Spleen (tissue), 11 donors: ENCODE measurements around the gene CCDC69. TPM values are rescaled to one million over a fixed set of nuclear protein-coding genes. Genes with fewer than 3 reads are reported as not detected.
"Not testable (repeated sequence)": the region's sequence is repeated elsewhere in the genome, so short reads cannot be mapped to it uniquely, and the experiment has no call there.

Source experiments
- DNase-seq: peaks from one replicate; pipeline ENCODE4 v3.0.0-alpha.2; 2020
- H3K27ac ChIP-seq, 8 donors: fragments of 200-600 bp; sonication (generic) in 7 of 8; 1 replicate in 4 of 8; 2 replicates in 4 of 8; pipeline versions ENCODE4 v1.5.0 to v1.8.0; 2016 to 2021; ENCODE audit warnings: inconsistent platforms in 4 of 8, mild to moderate bottlenecking in 4 of 8, moderate library complexity in 1 of 8
- H3K27me3 ChIP-seq, 7 donors: fragments of 200-600 bp; sonication (generic) in 6 of 7; replicated peaks in 1 of 7; 1 replicate in 4 of 7; 2 replicates in 3 of 7; pipeline versions ENCODE4 v1.5.0 to v1.8.0; 2016 to 2021; ENCODE audit warnings: inconsistent platforms in 3 of 7, mild to moderate bottlenecking in 1 of 7
- H3K36me3 ChIP-seq, 6 donors: fragments of 200-600 bp; sonication (generic) in 5 of 6; 1 replicate in 4 of 6; 2 replicates in 2 of 6; pipeline versions ENCODE4 v1.5.0 to v1.8.0; 2016 to 2021; ENCODE audit warnings: inconsistent platforms in 2 of 6
- H3K4me1 ChIP-seq, 6 donors: fragments of 200-600 bp; sonication (generic) in 5 of 6; 1 replicate in 3 of 6; 2 replicates in 3 of 6; pipeline versions ENCODE4 v1.5.0 to v1.8.0; 2016 to 2021; ENCODE audit warnings: inconsistent platforms in 3 of 6
- H3K4me3 ChIP-seq, 8 donors: fragments of 200-600 bp; sonication (generic) in 7 of 8; 1 replicate in 4 of 8; 2 replicates in 4 of 8; pipeline versions ENCODE4 v1.5.0 to v1.8.0; 2016 to 2021; ENCODE audit warnings: inconsistent platforms in 4 of 8, mild to moderate bottlenecking in 4 of 8, moderate library complexity in 2 of 8
- H3K9me3 ChIP-seq, 8 donors: fragments of 200-600 bp; sonication (generic) in 7 of 8; 1 replicate in 4 of 8; 2 replicates in 4 of 8; pipeline versions ENCODE4 v1.5.0 to v1.8.0; 2016 to 2021; ENCODE audit warnings: inconsistent platforms in 4 of 8
- CTCF ChIP-seq, 11 experiments: fragments of 200-600 bp in 7 of 11; fragments of 450-650 bp in 4 of 11; sonication (generic) in 4 of 11; IDR thresholded peaks in 8 of 11; conservative IDR thresholded peaks in 3 of 11; 1 replicate in 7 of 11; 2 replicates in 4 of 11; pipeline versions ENCODE4 v1.4.0 to v1.8.0; 2016 to 2021; ENCODE audit warnings: antibody characterized with exemption in 11 of 11, inconsistent platforms in 4 of 11, mild to moderate bottlenecking in 1 of 11
- POLR2A ChIP-seq, 3 donors: fragments of 450-650 bp; IDR thresholded peaks; one replicate each; pipeline ENCODE4 v1.5.1; 2017; ENCODE audit warnings: antibody characterized with exemption in 3 of 3, mild to moderate bottlenecking in 1 of 3
- POLR2AphosphoS5 ChIP-seq, 3 donors: sonication (generic); formaldehyde crosslinking; IDR thresholded peaks; one replicate each; pipeline ENCODE4 v1.5.1; 2017; ENCODE audit warnings: antibody characterized with exemption in 3 of 3
- WGBS, 5 donors: extraction: QIAGEN DNeasy Blood & Tissue Kit in 3 of 5; methylation state at CpG; one replicate each; pipeline versions ENCODE4 v1.1.5 to v1.1.7; 2013 to 2018; 5-methylcytosine and 5-hydroxymethylcytosine counted together
- intact Hi-C: fragments of 100-400 bp; cut with DNase I; formaldehyde crosslinking; loops from one replicate; pipeline ENCODE4 v1.15.0; 2023; ENCODE audit warnings: low total_unique reads
- polyA plus RNA-seq, 3 donors: library from polyadenylated mRNA; stranded (reverse); fragments of 200-250 nt; gene quantifications; one replicate each; pipeline ENCODE4 v1.2.1, GENCODE V29; 2013
- total RNA-seq, 7 donors: library from RNA; depleted of rRNA in 3 of 7; stranded (reverse); fragments of >200 nt in 3 of 7; fragmentation: NEBNext Ultra II Directional in 4 of 7; extraction: Animal tissue kit (Norgen Biotek cat#: 25700) in 4 of 7; gene quantifications; one replicate each; pipeline versions ENCODE4 v1.1.0 to v1.2.1, GENCODE V29; 2016 to 2021
- donor health status: healthy with polysubstance abuse.
- donor health status: DM: no; HTN: no; CAD: no; lungs with moderate emphysema.
- donor health status: DM: no; HTN: no; CAD: no.
- donor health status: Bipolar disorder and iron deficiency.
- donor health status: healthy.
- donor health status: DM: no; HTN: no; CAD: no.
- donor health status: DM: yes; HTN: yes; CAD: no.

CCDC69 gene
- total and polyA plus RNA-seq, 10 donors: 37.7 to 145 (median 94.9) TPM

DNA sequence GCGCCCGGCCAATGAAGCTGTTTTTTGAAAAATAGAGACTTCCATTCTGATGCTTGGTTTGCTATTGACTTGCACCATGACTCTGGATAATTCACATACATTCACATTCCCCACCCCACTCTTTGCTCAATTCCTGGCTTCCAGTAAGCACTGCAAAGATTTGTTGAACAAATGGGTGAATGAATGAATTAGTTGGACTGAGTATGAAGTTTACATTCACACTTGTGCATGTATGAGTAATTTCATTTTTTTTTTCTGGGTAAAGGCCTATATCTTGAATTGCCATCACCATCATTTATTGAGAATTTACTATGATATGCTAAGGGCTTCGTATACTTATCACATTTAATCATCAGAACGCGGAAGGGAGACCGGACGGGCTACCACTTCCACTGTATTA is 13.8 kb upstream of the CCDC69 start:
- Histone ChIP-seq H3K27me3 (no peaks in the 10 kb centered on the region), H3K9me3 (no peaks in the 10 kb centered on the region), H3K36me3 (no peaks in the 10 kb centered on the region), H3K4me1 (peaks cover 13 to 96% (median 60%) of the 10 kb centered on the region in 6 donors), H3K27ac (peak overlapping the region in 4 of 8 donors; percentile 39 to 69 (median 58)), H3K4me3 (no peak overlapping the region)
- DNase-seq: no peak
- 85 to 93% (median 92%) methylated on average over 7 of the region's 7 CpGs for WGBS, 5 donors
- intact Hi-C loops: loop anchor here (5.0 to 10.0 kb wide), 2 partner anchors 63 to 110 kb away; no protein-coding TSS in a partner anchor
- TF ChIP-seq POLR2AphosphoS5 (IDR thresholded peaks at IDR 0.05): no peak
- TF ChIP-seq CTCF (IDR thresholded peaks at IDR 0.05 in 8 of 11, conservative IDR thresholded peaks at IDR 0.05 in 3 of 11): no peak
- no peak for TF ChIP-seq POLR2A (IDR thresholded peaks at IDR 0.05)

DNA sequence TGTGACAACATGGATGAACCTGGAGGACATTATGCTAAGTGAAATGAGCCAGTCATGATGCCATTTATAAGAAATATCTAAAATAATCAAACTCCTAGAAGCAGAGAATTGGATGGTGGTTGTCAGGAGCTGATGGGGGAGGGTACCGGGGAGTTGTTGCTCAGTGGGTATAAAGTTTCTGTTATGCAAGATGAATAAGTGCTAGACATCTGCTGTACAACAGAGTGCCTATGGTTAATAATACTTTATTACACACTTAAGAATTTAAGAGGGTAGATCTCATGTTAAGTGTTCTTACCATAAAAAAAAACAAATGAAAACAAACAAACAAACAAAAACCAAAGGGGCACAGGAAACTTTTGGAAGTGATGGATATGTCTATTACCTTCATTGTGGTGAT is 13.0 kb upstream of the CCDC69 start:
- no peaks in the 10 kb centered on the region for H3K27me3 ChIP-seq
- 83 to 98% (median 94%) methylated on average over 1 of the region's 1 CpG for WGBS, 5 donors
- peaks cover 13 to 99% (median 61%) of the 10 kb centered on the region in 6 donors for H3K4me1 ChIP-seq
- TF ChIP-seq POLR2AphosphoS5 (IDR thresholded peaks at IDR 0.05) (no peak), CTCF (IDR thresholded peaks at IDR 0.05 in 8 of 11, conservative IDR thresholded peaks at IDR 0.05 in 3 of 11) (no peak), POLR2A (IDR thresholded peaks at IDR 0.05) (no peak)
- intact Hi-C loops: loop anchor here (5.0 to 10.0 kb wide), 2 partner anchors 62 to 110 kb away; no protein-coding TSS in a partner anchor
- no peaks in the 10 kb centered on the region for H3K9me3 ChIP-seq
- no peak overlapping the region for H3K27ac ChIP-seq
- H3K36me3 ChIP-seq: no peaks in the 10 kb centered on the region
- no peak for DNase-seq
- H3K4me3 ChIP-seq: no peak overlapping the region

GRCh38 chr5:151235239-151235571 is 11.3 kb upstream of the CCDC69 start:
- DNase-seq, H3K27me3 ChIP-seq, H3K36me3 ChIP-seq, H3K9me3 ChIP-seq: not testable (repeated sequence)
- Histone ChIP-seq H3K4me3 (peak overlapping the region in 1 of 8 donors; percentile 45), H3K4me1 (peaks cover 11 to 90% (median 53%) of the 10 kb centered on the region in 6 donors), H3K27ac (peak overlapping the region; percentile 30 to 85 (median 74))
- intact Hi-C loops: loop anchor here (5.0 to 10.0 kb wide), 2 partner anchors 60 to 108 kb away; no protein-coding TSS in a partner anchor
- 94 to 98% (median 96%) methylated on average over 6 of the region's 6 CpGs for WGBS, 5 donors

- DNase-seq: peak; percentile 92
- intact Hi-C loops: loop anchor here (5.0 to 10.0 kb wide), 2 partner anchors 60 to 107 kb away; no protein-coding TSS in a partner anchor
- peak in 2 of 3 donors; percentile 69 to 73 for TF ChIP-seq POLR2AphosphoS5 (IDR thresholded peaks at IDR 0.05)
- TF ChIP-seq CTCF (IDR thresholded peaks at IDR 0.05 in 8 of 11, conservative IDR thresholded peaks at IDR 0.05 in 3 of 11): no peak
- H3K36me3 ChIP-seq: no peaks in the 10 kb centered on the region
- WGBS, 5 donors: 28 to 32% (median 29%) methylated on average over 17 of the region's 17 CpGs
- H3K9me3 ChIP-seq: no peaks in the 10 kb centered on the region
- H3K4me1 ChIP-seq: peaks cover 11 to 85% (median 50%) of the 10 kb centered on the region in 6 donors
- no peaks in the 10 kb centered on the region for H3K27me3 ChIP-seq
- peak overlapping the region; percentile 30 to 85 (median 74) for H3K27ac ChIP-seq
- H3K4me3 ChIP-seq: peak overlapping the region in 2 of 8 donors; percentile 3 to 45
Observed at GRCh38 chr5:151234476-151235238, 10.8 kb upstream of the CCDC69 start.
